ENCODE data around the gene GLI1.
"Not testable (repeated sequence)": the region's sequence is repeated elsewhere in the genome, so short reads cannot be mapped to it uniquely, and the experiment has no call there.

GLI1 gene

DNA sequence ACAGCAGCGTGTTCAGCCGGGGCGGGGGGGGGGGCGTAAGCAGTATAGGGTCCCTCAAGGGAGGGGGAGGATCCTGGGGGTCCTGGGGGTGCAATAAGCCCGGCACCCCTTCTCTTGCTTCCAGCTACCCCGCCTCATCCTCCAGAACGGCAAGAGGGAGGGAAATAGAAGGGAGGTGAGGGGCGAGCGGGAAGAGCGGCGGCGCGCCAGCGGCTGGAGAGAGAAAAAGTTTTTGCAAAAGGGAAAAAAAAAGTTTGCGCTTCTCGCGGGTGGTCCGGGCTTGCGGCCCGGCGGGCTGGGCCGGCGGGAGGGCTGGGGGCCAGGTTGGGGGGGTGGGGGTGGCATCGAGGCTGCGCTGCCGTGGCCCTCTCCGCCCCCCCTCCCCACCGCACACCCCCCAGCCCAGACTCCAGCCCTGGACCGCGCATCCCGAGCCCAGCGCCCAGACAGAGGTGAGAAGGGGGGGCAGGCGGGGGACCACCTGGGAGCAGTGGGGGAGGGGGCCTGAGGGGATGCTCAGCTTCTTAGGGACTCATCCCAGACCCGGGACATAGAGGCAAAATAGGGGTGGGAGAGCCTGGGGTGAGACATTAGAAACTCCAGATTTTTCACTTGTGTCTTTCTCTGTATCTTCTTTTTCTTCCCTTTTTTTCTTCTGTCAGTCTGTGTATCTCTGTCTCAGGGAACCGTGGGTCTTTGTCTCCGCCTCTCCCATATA, at the start of gene GLI1:
GLI1 (plus strand) TSS at position 36 of the 718 bp plus-strand sequence. CDS start 3,907 bp downstream, outside the sequence.
- Mint-ChIP-seq H3K27me3 (peaks cover 2% of the 10 kb centered on the region), H3K4me3 (peak within 1 kb of the TSS; percentile 93), H3K4me1 (peaks cover 48% of the 10 kb centered on the region), H3K36me3 (no peaks in the 10 kb centered on the region), H3K9me3 (no peaks in the 10 kb centered on the region), H3K27ac (peak within 1 kb of the TSS; percentile 94)

DNA sequence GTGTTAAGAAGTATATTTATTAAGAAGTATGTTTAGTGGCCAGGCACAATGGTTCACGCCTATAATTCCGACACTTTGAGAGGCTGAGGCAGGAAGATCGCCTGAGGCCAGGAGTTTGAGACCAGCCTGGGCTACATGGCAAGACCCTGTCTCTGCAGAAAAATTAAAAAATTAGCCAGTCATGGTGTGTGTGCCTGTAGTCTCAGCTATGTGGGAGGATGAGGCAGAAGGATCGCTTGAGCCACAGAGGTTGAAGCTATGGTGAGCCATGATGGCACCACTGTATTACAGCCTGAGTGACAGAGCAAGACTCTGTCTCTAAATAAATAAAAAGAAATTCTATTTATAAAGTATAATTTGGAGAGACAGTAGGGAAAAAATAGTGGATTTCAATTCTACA, 49.1 kb upstream of the GLI1 start:
- H3K27me3 Mint-ChIP-seq: no peaks in the 10 kb centered on the region
- no peak overlapping the region for H3K27ac Mint-ChIP-seq
- H3K36me3 Mint-ChIP-seq: peaks cover 7% of the 10 kb centered on the region
- H3K9me3 Mint-ChIP-seq: no peaks in the 10 kb centered on the region
- no peak overlapping the region for H3K4me3 Mint-ChIP-seq
- peaks cover 49% of the 10 kb centered on the region for H3K4me1 Mint-ChIP-seq

DNA sequence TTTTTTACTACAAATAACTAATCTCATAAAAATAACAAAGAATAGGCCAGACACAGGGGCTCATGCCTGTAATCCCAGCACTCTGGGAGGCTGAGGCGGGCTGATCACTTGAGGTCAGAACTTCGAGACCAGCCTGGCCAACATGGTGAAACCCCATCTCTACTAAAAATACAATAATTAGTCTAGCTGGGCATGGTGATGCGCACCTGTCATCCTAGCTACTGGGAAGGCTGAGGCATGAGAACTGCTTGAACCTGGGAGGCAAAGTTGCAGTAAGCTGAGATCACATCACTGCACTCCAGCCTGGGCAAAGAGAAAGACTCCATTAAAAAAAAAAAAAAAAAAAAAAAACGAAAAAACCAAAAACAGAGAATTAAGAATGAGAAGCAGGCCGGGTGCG, 45.4 kb upstream of the GLI1 start:
- H3K4me1 Mint-ChIP-seq: peaks cover 62% of the 10 kb centered on the region
- H3K27me3 Mint-ChIP-seq, H3K9me3 Mint-ChIP-seq, H3K36me3 Mint-ChIP-seq, H3K4me3 Mint-ChIP-seq, H3K27ac Mint-ChIP-seq: not testable (repeated sequence)

DNA sequence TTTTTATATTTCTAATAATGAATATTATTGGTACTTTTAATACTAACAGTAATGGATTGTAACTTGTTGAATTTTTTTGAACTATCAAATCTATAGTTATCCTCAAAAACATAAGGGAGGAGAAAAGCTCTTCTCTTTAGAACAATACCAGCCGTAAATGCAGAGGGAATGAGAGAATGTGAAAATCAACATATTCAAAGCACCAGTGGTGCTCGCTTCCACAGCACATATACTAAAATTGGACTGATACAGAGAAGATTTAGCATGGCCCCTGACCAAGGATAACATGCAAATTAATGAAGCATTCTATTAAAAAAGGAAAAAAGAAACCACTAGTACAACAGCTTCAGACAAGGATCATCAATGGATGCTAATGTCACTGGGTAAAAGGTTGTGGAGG, 44.5 kb upstream of the GLI1 start:
- Mint-ChIP-seq H3K9me3 (no peaks in the 10 kb centered on the region), H3K4me1 (peaks cover 62% of the 10 kb centered on the region), H3K4me3 (no peak overlapping the region), H3K27ac (no peak overlapping the region), H3K36me3 (peaks cover 9% of the 10 kb centered on the region), H3K27me3 (no peaks in the 10 kb centered on the region)

DNA sequence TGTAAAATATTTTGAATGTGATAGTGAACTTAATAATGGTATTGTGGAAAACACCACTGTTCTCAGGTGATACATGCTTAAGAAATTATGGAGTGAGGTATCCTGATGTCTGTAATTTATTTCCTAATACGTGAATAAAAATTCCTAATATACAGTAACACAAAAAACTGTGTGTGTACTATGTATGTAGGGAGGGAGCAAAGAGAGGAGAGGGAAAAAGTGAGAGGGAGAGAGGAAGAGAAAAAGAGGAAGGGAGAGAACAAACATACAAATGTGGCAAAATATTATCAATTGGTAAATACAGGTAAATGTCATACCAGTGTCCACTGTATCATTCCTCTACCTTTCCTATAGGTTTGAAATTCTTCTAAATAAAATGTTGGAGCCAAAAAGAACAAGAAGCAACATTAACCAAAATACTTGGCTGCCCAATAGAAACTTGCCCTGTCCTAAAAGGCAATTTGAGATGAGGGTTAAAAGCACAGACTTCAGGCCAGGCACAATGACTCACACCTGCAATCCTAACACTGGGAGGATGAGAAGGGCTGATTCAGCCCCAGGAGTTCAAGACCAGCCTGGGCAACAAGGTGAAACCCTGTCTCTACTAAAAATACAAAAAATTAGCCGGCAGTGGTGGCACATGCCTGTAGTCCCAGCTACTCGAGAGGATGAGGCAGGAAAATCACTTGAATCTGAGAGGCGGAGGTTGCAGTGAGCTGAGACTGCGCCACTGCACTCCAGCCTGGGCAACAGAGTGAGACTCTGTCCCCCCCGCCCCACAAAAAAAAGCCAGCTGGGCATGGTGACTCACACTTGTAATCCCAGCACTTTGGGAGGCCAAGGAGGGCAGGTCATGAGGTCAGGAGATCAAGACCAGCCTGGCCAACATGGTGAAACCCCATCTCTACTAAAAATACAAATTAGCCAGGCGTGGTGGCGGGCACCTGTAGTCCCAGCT, 43.3 kb upstream of the GLI1 start:
- Mint-ChIP-seq H3K4me3 (no peak overlapping the region), H3K9me3 (no peaks in the 10 kb centered on the region), H3K36me3 (peaks cover 11% of the 10 kb centered on the region), H3K4me1 (peaks cover 62% of the 10 kb centered on the region), H3K27ac (no peak overlapping the region), H3K27me3 (no peaks in the 10 kb centered on the region)

DNA sequence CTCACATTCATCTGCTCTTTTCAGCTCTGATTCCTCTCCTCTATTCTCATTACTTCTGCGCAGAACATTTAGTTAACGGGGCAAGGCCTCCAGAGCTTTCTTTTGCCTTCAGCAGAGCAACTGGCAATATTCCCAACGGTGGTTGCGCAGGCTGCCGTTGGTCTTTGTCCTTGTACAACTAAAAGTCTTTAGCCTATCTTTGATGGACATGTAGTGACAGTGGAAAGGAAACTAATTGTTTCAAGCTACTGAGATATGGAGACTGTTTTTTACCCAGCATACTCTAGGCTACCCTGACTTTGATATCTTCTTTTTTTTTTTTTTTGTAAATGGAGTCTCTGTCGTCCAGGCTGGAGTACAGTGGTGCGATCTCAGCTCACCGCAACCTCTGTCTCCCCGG, 41.3 kb upstream of the GLI1 start:
- Mint-ChIP-seq H3K4me1 (peaks cover 52% of the 10 kb centered on the region), H3K36me3 (peaks cover 14% of the 10 kb centered on the region), H3K4me3 (no peak overlapping the region), H3K27ac (peak overlapping the region; percentile 53), H3K27me3 (no peaks in the 10 kb centered on the region), H3K9me3 (no peaks in the 10 kb centered on the region)

DNA sequence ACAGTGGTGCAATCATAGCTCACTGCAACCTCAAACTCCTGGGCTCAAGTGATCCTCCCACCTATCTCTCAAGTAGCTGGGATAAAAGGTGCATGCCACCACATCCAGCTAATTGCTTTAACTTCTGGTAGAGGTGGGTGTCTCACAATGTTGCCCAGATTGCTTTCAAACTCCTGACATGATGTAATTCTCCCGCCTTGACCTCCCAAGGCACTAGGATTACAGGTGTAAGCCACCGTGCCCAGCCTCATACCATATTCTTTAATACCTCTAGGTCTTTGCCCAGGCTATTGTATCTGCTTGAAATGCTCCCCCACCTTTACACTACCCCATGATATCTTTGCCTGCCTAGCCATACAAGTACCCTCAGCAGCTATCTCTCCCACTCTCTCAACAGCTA, 40.1 kb upstream of the GLI1 start:
- H3K4me3 Mint-ChIP-seq: no peak overlapping the region
- peaks cover 55% of the 10 kb centered on the region for H3K4me1 Mint-ChIP-seq
- H3K27ac Mint-ChIP-seq: no peak overlapping the region
- no peaks in the 10 kb centered on the region for H3K9me3 Mint-ChIP-seq
- no peaks in the 10 kb centered on the region for H3K27me3 Mint-ChIP-seq
- H3K36me3 Mint-ChIP-seq: peaks cover 16% of the 10 kb centered on the region

DNA sequence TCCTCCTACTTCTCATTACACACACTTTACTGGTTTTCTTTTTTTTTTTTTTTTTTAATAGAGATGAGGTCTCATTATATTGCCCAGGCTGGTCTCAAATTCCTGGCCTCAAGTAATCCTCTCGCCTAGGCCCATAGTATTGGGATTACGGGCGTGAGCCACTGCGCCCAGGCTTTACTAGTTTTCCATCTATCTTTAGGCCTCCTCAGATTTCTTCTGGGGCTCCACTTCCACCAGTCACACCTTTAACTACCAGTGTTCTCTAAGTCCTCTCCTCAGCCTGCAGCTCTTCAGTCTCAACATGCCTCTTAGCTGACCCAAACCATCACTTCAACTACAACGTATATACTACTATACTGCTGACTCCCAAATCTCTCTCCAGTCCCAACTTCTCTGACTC, 39.1 kb upstream of the GLI1 start:
- Mint-ChIP-seq H3K27me3 (no peaks in the 10 kb centered on the region), H3K4me1 (peaks cover 47% of the 10 kb centered on the region), H3K4me3 (no peak overlapping the region), H3K9me3 (no peaks in the 10 kb centered on the region), H3K27ac (no peak overlapping the region), H3K36me3 (peaks cover 16% of the 10 kb centered on the region)

DNA sequence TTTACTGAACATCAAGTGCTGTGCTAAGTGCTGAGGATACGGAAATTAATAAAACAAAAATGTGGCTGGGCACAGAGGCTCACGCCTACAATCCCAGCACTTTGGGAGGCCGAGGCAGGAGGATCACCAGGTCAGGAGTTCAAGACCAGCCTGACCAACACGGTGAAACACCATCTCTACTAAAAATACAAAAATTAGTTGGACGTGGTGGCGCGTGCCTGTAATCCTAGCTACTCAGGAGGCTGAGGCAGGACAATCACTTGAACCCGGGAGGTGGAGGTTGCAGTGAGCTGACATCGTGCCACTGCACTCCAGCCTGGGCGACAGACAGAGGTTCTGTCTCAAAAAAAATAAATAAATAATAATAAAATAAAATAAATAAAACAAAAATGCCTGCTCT, 32.6 kb upstream of the GLI1 start:
- H3K9me3 Mint-ChIP-seq, H3K4me3 Mint-ChIP-seq, H3K36me3 Mint-ChIP-seq, H3K27me3 Mint-ChIP-seq: not testable (repeated sequence)
- Mint-ChIP-seq H3K27ac (peak overlapping the region; percentile 30), H3K4me1 (peaks cover 46% of the 10 kb centered on the region)

DNA sequence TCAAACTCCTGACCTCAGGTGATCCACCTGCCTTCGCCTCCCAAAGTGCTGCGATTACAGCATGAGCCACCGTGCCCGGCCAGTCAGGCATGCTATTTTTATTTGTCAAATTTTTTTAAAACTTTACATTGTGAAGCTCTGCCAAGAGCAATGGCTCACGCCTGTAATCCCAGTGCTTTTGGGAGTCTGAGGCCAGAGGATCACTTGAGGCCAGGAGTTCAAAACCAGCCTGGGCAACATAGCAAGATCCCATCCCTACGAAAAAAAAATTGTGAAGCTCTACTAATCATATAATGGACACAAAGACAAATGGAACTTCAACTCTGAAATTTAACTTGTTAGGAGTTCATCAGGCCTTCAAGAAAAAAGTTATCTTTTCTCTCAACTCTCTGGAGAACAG, 30.6 kb upstream of the GLI1 start:
- Mint-ChIP-seq H3K36me3 (peaks cover 2% of the 10 kb centered on the region), H3K4me3 (peak overlapping the region; percentile 97), H3K27me3 (no peaks in the 10 kb centered on the region), H3K4me1 (peaks cover 46% of the 10 kb centered on the region), H3K27ac (peak overlapping the region; percentile 91), H3K9me3 (no peaks in the 10 kb centered on the region)

DNA sequence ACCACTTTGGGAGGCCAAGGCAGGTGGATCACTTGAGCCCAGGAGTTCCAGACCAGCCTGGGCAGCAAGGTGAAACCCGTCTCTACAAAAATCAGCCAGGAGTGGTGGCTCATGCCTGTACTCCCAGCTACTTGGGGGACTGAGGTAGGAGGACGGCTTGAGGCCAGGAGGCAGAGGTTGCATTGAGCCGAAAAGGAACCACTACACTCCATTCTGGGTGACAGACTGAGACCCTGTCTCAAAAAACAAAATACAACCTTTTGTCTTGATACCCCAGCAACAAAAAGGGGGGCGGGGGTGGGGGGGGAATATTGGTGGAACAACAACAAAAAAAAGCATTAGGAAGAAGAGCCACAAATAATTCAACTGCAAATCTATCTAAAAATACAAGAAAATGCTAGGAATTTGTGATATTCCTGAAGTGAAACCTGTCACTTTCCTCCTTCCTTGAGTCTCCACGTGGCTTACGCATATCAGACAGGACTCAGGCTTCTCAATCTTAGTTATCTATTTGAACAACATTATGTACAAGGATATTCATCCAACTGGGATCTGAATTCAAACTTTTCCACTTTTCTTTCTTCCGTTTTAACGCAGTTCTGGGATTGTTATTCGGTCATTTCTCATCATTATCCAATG, 30.0 kb upstream of the GLI1 start:
- peaks cover 42% of the 10 kb centered on the region for H3K4me1 Mint-ChIP-seq
- no peaks in the 10 kb centered on the region for H3K9me3 Mint-ChIP-seq
- H3K27ac Mint-ChIP-seq: peak overlapping the region; percentile 100
- H3K36me3 Mint-ChIP-seq: no peaks in the 10 kb centered on the region
- peak overlapping the region; percentile 97 for H3K4me3 Mint-ChIP-seq
- H3K27me3 Mint-ChIP-seq: no peaks in the 10 kb centered on the region

DNA sequence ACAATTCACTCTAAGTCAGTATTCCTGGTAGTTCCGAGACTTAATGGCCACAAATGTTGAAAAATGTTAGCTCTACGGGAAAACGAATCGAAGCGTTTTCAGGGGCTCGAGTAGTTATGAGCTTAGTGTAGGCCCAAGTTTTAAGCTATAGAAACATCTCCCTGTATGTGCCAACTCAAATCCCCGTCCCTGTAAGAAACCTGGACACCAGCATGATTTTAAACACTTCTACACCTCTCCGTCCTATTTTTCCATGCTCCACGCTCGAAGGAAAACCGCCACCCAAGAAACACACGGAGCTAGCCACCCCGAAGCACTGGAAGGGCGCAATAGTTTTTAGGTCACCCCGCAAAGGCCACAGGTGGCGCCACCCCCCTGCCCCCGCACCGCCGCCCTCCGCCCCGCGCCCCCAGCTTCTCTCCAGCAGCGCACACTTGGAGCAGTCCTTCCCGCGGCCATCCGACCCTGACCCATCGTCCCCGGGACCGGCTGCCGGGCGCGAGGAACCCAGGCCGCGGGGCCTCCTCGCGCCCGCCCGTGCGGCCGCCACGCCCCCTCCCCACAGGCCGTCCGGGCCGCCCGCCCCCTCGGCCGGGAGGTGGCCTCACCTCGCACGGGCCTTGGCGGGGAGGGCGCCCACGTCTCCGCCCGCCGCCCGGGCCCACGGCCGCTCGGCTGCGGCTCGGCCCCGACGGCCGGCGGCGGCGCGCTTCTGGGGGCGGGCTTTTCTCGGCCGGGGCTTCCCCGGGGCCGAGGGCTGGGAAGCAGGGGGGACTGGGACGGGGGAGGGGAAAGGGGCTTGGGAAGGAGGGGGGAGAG, 29.3 kb upstream of the GLI1 start:
- H3K36me3 Mint-ChIP-seq: no peaks in the 10 kb centered on the region
- peaks cover 42% of the 10 kb centered on the region for H3K4me1 Mint-ChIP-seq
- H3K27me3 Mint-ChIP-seq: no peaks in the 10 kb centered on the region
- no peaks in the 10 kb centered on the region for H3K9me3 Mint-ChIP-seq
- peak overlapping the region; percentile 100 for H3K27ac Mint-ChIP-seq
- peak overlapping the region; percentile 97 for H3K4me3 Mint-ChIP-seq

DNA sequence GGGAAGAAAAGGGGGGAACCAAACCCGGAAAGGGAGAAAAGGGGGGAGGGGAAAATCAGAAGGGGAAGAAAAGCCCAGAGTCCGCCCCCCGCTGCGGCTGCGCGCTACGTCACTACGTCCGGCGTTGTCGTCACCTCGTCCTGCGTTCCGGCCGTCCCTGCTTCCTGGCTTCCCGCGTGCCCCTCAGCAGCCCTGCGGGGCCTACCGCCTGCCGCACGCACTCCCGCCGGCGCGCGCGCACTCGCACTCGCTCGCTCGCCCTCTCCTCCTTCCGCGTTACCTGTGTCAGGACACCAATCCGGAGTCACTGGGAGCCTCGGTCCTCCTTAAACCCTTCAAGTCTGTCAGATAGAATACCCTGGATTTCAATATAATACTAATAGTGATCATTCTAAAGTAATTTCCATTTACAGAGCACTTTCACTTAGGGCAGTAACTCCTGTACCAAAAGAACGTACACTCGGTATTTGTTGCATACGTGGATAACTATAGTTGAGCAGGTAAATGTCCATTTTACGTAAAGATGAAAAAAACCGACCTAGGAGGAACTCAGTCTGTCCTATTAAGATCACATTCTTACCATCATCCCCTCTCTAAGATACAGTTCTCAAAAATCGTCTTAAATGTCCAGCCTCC, 28.5 kb upstream of the GLI1 start, which contains the start of gene R3HDM2:
R3HDM2 (minus strand) TSS at position 113 of the 636 bp plus-strand sequence. CDS start 120,615 bp downstream, outside the sequence.
- H3K36me3 Mint-ChIP-seq: no peaks in the 10 kb centered on the region
- H3K27ac Mint-ChIP-seq: peak within 1 kb of the TSS; percentile 100
- no peaks in the 10 kb centered on the region for H3K9me3 Mint-ChIP-seq
- H3K4me3 Mint-ChIP-seq: peak within 1 kb of the TSS; percentile 97
- H3K27me3 Mint-ChIP-seq: no peaks in the 10 kb centered on the region
- peaks cover 38% of the 10 kb centered on the region for H3K4me1 Mint-ChIP-seq

DNA sequence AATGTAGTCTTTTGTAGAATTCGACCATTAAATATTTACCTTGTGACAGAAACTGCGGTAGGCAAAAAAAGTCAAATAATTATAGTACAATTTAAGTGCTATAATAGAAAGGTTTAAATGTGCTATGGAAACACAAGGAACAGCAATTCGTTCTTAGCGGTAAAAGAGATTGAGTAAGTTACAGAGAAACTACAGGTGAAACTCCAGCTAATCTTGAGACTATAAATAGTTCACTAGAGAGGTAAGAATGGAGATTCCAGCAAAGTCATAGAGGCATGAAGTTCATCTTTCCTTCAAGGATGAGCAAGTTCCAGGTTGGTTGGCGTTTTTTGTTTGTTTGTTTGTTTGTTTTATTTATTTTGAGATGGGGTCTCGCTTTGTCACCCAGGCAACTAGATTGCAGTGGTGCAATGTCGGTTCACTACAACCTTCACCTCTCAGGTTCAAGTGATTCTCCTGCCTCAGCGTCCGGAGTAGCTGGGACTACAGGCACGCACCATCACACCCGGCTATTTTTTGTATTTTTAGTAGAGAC, 27.9 kb upstream of the GLI1 start:
- Mint-ChIP-seq H3K9me3 (no peaks in the 10 kb centered on the region), H3K4me1 (peaks cover 33% of the 10 kb centered on the region), H3K36me3 (no peaks in the 10 kb centered on the region), H3K27ac (peak overlapping the region; percentile 100), H3K4me3 (peak overlapping the region; percentile 97), H3K27me3 (no peaks in the 10 kb centered on the region)

Measured in activated naive CD4-positive, alpha-beta T cell treated with anti-CD3 and anti-CD28 coated beads, Interleukin-2, amount 50 U/mL, for 24 hours (primary cell).